K562 (cell line): ENCODE measurements around the gene UBE2J2.

ENCODE experiments used
- CBX1 ChIP-seq: sonication (generic); IDR thresholded peaks from 2 replicates; pipeline ENCODE4 v1.6.1; 2016; ENCODE audit warnings: antibody characterized with exemption, low read depth, mild to moderate bottlenecking
- MXI1 ChIP-seq: IDR thresholded peaks from 2 replicates; pipeline ENCODE4 v1.6.1; 2011; ENCODE audit warnings: low read depth, mild to moderate bottlenecking, improper control_type of control experiment, low read length
- PTRF ChIP-seq: fragments of 450-650 bp; IDR thresholded peaks from 2 replicates; pipeline ENCODE4 v1.6.1; 2016; ENCODE audit warnings: mild to moderate bottlenecking, missing genetic modification characterization, missing compliant biosample characterization
- RBM22 ChIP-seq: fragments of 200-400 bp; formaldehyde crosslinking; IDR thresholded peaks from 2 replicates; pipeline ENCODE4 v1.6.1; 2018; ENCODE audit warnings: low read length, low read depth; ENCODE audit not compliant: poor library complexity, severe bottlenecking
- TF ChIP-seq, protein P1 (sequence below): sonication (generic); formaldehyde crosslinking; IDR thresholded peaks from 2 replicates; pipeline ENCODE4 v1.5.0; 2020; ENCODE audit warnings: missing genetic modification reagents
- TF ChIP-seq, protein P2 (sequence below), 3 experiments: IDR thresholded peaks in 2 of 3; conservative IDR thresholded peaks in 1 of 3; 2 replicates each; pipeline ENCODE4 v1.5.1; 2011 to 2012; ENCODE audit warnings: low read length in 3 of 3, mild to moderate bottlenecking in 3 of 3, control low read depth in 2 of 3, improper control_type of control experiment in 1 of 3, inconsistent platforms in 1 of 3, low read depth in 1 of 3, mixed read lengths in 1 of 3, moderate library complexity in 1 of 3; ENCODE audit not compliant: insufficient read depth in 2 of 3

DNA sequence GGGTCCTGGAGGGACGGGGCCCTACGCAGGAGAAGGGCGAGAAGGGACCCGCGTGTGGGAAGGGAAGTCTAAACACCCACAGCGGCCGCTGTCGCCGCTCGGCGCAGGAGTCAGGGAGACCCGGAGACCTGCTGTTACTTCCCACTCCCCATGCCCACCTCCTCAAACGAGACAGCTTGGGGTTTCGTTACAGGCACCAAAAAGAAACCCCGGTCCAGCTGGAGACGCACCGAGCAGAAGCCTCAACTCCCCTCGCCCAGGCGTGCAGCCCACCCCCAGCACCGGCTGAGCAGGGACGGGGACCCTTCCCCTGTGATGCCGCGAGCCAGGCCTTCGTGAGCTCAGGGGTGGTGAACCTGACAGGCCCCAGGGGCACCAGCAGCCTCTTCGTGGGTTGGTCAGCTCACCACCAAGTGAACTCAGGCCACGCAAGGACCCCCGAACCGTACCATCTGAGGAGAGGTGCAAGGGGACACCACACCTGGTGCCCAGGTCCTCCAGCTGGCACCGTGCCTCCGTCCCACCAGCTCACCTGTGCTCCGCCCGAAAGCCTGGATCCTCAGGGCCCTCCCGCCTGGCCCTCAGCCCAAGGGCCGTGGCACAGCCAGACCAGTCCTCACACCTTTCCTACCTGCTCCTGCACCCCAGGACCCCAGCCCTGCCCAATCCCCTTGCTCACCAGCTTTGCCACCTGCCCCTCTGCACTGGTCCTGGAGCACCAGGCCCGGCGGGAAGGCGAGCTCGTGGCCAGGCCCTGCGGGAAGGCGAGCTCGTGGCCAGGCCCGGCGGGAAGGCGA, 46.9 kb downstream of the UBE2J2 start:
- TF ChIP-seq, protein P1, sequence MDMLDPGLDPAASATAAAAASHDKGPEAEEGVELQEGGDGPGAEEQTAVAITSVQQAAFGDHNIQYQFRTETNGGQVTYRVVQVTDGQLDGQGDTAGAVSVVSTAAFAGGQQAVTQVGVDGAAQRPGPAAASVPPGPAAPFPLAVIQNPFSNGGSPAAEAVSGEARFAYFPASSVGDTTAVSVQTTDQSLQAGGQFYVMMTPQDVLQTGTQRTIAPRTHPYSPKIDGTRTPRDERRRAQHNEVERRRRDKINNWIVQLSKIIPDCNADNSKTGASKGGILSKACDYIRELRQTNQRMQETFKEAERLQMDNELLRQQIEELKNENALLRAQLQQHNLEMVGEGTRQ (CRISPR knock-in tag): no peak
- TF ChIP-seq MXI1 (no peak), RBM22 (no peak), PTRF (tag) (no peak), CBX1 (no peak)
- TF ChIP-seq, protein P2, sequence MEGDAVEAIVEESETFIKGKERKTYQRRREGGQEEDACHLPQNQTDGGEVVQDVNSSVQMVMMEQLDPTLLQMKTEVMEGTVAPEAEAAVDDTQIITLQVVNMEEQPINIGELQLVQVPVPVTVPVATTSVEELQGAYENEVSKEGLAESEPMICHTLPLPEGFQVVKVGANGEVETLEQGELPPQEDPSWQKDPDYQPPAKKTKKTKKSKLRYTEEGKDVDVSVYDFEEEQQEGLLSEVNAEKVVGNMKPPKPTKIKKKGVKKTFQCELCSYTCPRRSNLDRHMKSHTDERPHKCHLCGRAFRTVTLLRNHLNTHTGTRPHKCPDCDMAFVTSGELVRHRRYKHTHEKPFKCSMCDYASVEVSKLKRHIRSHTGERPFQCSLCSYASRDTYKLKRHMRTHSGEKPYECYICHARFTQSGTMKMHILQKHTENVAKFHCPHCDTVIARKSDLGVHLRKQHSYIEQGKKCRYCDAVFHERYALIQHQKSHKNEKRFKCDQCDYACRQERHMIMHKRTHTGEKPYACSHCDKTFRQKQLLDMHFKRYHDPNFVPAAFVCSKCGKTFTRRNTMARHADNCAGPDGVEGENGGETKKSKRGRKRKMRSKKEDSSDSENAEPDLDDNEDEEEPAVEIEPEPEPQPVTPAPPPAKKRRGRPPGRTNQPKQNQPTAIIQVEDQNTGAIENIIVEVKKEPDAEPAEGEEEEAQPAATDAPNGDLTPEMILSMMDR (IDR thresholded peaks at IDR 0.05 in 2 of 3, conservative IDR thresholded peaks at IDR 0.05 in 1 of 3; ENCODE audit: insufficient read depth in 2 of 3, low read depth in 1 of 3, low read length in 3 of 3): no peak
